Activated T-helper 1 cell treated with anti-CD3 and anti-CD28 coated beads, Interleukin-12 subunit alpha, Interleukin-12 subunit beta, Interleukin-2, Interleukin-4 antibody, amounts not matched to agents 30 ng/mL and 10 ng/mL and 1 ng/mL, durations not matched to agents 14 hours and 24 hours and 36 hours (primary cell): ENCODE results near the gene PITPNC1. TPM values are rescaled to one million over a fixed set of nuclear protein-coding genes. Genes with fewer than 3 reads are reported as not detected.
"Not testable (repeated sequence)": the region's sequence is repeated elsewhere in the genome, so short reads cannot be mapped to it uniquely, and the experiment has no call there.

Experiments
- DNase-seq: peaks from one replicate; pipeline ENCODE4 v3.0.0; 2021; ENCODE audit warnings: low spot score
- H3K27ac Mint-ChIP-seq: one replicate; pipeline ENCODE4 v1.8.0; 2021; ENCODE audit warnings: mild to moderate bottlenecking, mixed read lengths
- H3K27me3 Mint-ChIP-seq: one replicate; pipeline ENCODE4 v1.8.0; 2022; ENCODE audit warnings: mild to moderate bottlenecking, moderate library complexity, mixed read lengths; ENCODE audit not compliant: insufficient read depth
- H3K36me3 Mint-ChIP-seq: one replicate; pipeline ENCODE4 v1.8.0; 2021; ENCODE audit warnings: low read depth, mixed read lengths
- H3K4me1 Mint-ChIP-seq: one replicate; pipeline ENCODE4 v1.8.0; 2021; ENCODE audit warnings: low read depth, mixed read lengths
- H3K4me3 Mint-ChIP-seq: one replicate; pipeline ENCODE4 v1.8.0; 2021; ENCODE audit warnings: mild to moderate bottlenecking, moderate library complexity, mixed read lengths
- H3K9me3 Mint-ChIP-seq: one replicate; pipeline ENCODE4 v1.8.0; 2021; ENCODE audit warnings: mixed read lengths
- intact Hi-C: fragments of 100-400 bp; cut with micrococcal nuclease; formaldehyde crosslinking; loops from one replicate; pipeline ENCODE4 v1.15.1; 2024
- total RNA-seq: library from RNA; stranded (reverse); gene quantifications from 2 replicates; pipeline ENCODE4 v1.2.3, GENCODE V29; 2022

The PITPNC1 gene
- total RNA-seq, 1 donor from 2014 or later = 17.7 TPM

DNA sequence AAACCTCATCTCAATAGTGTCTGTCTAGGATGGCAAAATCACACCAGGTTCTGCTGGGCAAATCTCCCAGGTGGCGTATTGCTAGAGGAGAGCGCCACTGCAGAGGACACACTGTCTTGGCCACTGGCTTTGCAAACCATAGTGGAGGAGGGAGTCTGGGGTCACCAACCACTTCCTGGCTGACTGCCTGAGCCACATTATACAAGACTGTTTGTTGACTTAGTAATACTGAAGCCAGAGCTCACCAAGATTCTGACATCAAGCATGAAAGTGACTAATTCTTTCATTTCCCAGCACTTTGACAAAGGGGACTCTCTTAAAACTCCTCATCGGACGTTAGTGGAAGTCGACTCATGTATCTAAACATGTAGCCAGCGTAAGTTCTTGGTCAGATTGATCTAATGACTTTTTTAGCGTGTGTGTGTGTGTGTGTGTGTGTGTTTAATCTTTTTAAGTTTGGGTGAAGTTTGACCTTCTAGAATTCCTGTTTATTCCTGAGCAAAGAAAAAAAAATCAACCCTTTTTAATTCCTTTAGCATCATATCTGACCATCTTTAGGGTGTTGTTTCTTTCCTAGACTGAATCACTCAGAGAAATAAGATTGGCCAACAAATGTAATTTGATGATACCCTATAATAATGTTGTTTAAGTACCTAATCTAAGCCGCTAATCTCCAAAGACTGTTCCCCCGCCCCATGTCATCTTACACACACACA is 13.7 kb downstream of the PITPNC1 start:
- H3K27ac Mint-ChIP-seq = peak overlapping the region; percentile 89
- H3K36me3 Mint-ChIP-seq = peaks cover 2% of the 10 kb centered on the region
- H3K4me3 Mint-ChIP-seq = peak overlapping the region; percentile 65
- H3K4me1 Mint-ChIP-seq = peaks cover 55% of the 10 kb centered on the region
- H3K9me3 Mint-ChIP-seq = no peaks in the 10 kb centered on the region
- intact Hi-C loops = loop anchor here (1.0 kb wide), 7 partner anchors 8 to 62 kb away; partner anchors contain the start of gene PSMD12
- H3K27me3 Mint-ChIP-seq = no peaks in the 10 kb centered on the region
- DNase-seq = peak; percentile 70

GRCh38 chr17:67392111-67392510 is 15.0 kb downstream of the PITPNC1 start:
- peak overlapping the region; percentile 48 for H3K27ac Mint-ChIP-seq
- peaks cover 48% of the 10 kb centered on the region for H3K4me1 Mint-ChIP-seq
- peaks cover 2% of the 10 kb centered on the region for H3K36me3 Mint-ChIP-seq

DNA sequence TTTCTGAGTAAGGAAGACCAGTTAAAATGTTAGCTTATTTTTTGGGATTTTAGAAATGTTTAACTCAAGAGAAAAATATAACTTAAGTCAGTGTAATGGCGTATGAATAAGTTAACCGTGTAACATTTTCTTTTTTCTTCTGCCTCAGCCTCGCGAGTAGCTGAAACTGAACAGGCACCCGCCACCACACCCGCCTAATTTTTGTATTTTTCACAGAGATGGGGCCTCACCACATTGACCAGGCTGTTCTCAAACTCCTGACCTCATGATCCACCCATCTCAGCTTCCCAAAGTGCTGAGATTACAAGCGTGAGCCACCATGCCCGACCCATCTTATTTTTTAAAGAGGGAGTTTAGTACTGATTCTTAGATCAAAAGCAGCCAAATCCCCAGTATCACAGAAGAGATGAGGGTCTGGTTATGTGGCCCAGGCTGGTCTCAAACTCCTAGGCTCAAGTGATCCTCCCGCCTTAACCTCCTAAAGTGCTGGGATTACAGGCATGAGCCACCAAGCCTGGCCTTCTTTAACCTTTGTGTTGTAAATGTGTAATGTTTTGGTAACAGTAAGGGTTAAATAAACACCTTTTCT is 16.8 kb downstream of the PITPNC1 start:
- DNase-seq = no peak
- intact Hi-C loops = no loop called here
- Mint-ChIP-seq H3K36me3 (peaks cover 4% of the 10 kb centered on the region), H3K27ac (no peak overlapping the region), H3K27me3 (no peaks in the 10 kb centered on the region), H3K4me3 (no peak overlapping the region), H3K9me3 (no peaks in the 10 kb centered on the region), H3K4me1 (peaks cover 48% of the 10 kb centered on the region)

More at GRCh38 chr17:67392111-67392510, 15.0 kb downstream of the PITPNC1 start:
- no peak for DNase-seq
- Mint-ChIP-seq H3K27me3 (no peaks in the 10 kb centered on the region), H3K9me3 (no peaks in the 10 kb centered on the region), H3K4me3 (peak overlapping the region; percentile 49)
- intact Hi-C loops = no loop called here

DNA sequence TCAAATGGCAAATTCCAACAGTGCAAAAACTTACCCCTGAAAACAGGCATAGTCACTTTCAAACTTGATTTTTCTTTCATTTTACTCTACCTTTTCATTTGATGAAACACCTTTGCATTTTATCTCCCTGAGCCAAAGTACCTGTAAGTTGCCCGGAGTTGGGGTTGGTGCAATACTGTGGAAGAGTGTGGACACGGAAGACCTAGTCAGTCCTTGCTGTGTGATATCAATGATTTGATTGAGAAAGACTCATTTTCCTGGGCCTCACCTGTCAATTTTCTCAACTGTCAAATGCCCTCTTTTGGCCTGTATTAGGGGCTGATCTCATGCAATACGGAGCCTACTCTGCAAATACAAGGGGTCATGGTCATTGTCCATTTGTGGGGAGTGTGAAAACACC is 22.6 kb downstream of the PITPNC1 start:
- H3K4me3 Mint-ChIP-seq = peak overlapping the region; percentile 76
- no peak for DNase-seq
- peaks cover 49% of the 10 kb centered on the region for H3K4me1 Mint-ChIP-seq
- intact Hi-C loops = loop anchor here (1.0 kb wide), 1 partner anchor 9 kb away; no protein-coding TSS in a partner anchor
- H3K9me3 Mint-ChIP-seq = no peaks in the 10 kb centered on the region
- H3K36me3 Mint-ChIP-seq = peaks cover 15% of the 10 kb centered on the region
- peak overlapping the region; percentile 73 for H3K27ac Mint-ChIP-seq
- no peaks in the 10 kb centered on the region for H3K27me3 Mint-ChIP-seq

DNA sequence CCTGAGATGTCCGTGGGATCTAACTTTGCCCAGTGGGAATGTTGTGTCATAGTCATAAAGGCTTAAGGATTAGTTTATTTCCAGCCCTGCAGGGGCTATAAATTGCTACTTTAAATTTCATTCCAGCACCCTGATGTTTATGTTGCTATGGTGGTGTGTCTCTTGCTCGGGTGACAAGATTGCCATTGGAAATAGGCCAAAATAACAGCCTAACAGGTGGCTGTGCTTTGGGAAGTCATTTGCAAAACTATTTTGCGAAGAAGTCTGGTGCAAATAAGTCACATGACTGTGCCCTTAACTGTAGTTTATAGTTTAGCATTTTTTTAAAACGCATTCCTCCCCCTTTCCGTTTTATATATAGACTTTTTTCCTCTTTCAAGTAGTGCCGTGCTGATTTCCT is 23.1 kb downstream of the PITPNC1 start:
- intact Hi-C loops = no loop called here
- Mint-ChIP-seq H3K27ac (peak overlapping the region; percentile 75), H3K4me3 (peak overlapping the region; percentile 76), H3K9me3 (no peaks in the 10 kb centered on the region), H3K27me3 (no peaks in the 10 kb centered on the region), H3K4me1 (peaks cover 49% of the 10 kb centered on the region), H3K36me3 (peaks cover 15% of the 10 kb centered on the region)
- DNase-seq = no peak

DNA sequence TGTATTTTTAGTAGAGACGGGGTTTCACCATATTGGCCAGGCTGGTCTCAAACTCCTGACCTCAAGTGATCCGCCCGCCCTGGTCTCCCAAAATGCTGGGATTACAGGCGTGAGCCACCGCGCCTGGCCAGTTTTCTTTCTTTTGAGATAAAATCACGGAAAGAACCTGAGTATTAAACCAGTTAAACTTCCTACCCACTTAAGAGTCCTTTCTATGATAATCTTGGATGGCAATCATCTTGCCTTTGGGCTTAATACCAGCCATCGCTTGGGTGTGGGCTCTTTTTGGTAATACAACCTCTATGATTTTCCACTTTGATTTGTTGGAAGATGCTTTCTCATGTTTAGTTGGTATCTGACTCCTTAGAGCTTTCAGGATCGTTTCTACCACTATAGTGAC is 24.0 kb downstream of the PITPNC1 start:
- Mint-ChIP-seq H3K27me3 (no peaks in the 10 kb centered on the region), H3K36me3 (peaks cover 15% of the 10 kb centered on the region), H3K27ac (peak overlapping the region; percentile 9), H3K4me1 (peaks cover 49% of the 10 kb centered on the region), H3K9me3 (no peaks in the 10 kb centered on the region), H3K4me3 (no peak overlapping the region)
- intact Hi-C loops = no loop called here
- DNase-seq = no peak

- H3K27me3 Mint-ChIP-seq = no peaks in the 10 kb centered on the region
- DNase-seq = no peak
- H3K36me3 Mint-ChIP-seq = peaks cover 15% of the 10 kb centered on the region
- intact Hi-C loops = no loop called here
- peaks cover 49% of the 10 kb centered on the region for H3K4me1 Mint-ChIP-seq
- H3K9me3 Mint-ChIP-seq = no peaks in the 10 kb centered on the region
- peak overlapping the region; percentile 70 for H3K27ac Mint-ChIP-seq
- peak overlapping the region; percentile 39 for H3K4me3 Mint-ChIP-seq
Measured at GRCh38 chr17:67401598-67402504, 24.8 kb downstream of the PITPNC1 start.

- peak overlapping the region; percentile 13 for H3K27ac Mint-ChIP-seq
- no peaks in the 10 kb centered on the region for H3K27me3 Mint-ChIP-seq
- DNase-seq = no peak
- no peaks in the 10 kb centered on the region for H3K9me3 Mint-ChIP-seq
- H3K4me1 Mint-ChIP-seq = peaks cover 52% of the 10 kb centered on the region
- no peak overlapping the region for H3K4me3 Mint-ChIP-seq
- peaks cover 15% of the 10 kb centered on the region for H3K36me3 Mint-ChIP-seq
- intact Hi-C loops = no loop called here
Measured at GRCh38 chr17:67403065-67403464, 26.0 kb downstream of the PITPNC1 start.

DNA sequence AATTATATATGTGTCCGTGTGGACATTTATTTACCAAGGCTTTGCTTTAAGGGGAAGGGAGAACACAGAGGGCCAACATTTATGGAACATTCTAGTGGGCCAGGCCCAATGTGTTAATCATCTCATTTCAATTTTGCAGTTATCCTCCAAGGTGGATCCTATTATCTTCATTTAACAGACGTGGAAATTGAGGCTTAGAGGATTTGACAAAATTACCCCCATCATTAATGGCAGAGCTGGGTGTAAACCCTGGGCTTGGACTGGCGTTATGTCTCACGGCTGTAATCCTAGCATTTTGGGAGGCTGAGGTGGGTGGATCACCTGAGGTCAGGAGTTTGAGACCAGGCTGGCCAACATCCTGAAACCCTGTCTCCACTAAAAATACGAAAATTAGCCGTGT is 26.4 kb downstream of the PITPNC1 start:
- Mint-ChIP-seq H3K27me3 (no peaks in the 10 kb centered on the region), H3K9me3 (no peaks in the 10 kb centered on the region), H3K4me1 (peaks cover 50% of the 10 kb centered on the region), H3K27ac (no peak overlapping the region), H3K4me3 (no peak overlapping the region), H3K36me3 (peaks cover 15% of the 10 kb centered on the region)
- DNase-seq = no peak
- intact Hi-C loops = no loop called here

DNA sequence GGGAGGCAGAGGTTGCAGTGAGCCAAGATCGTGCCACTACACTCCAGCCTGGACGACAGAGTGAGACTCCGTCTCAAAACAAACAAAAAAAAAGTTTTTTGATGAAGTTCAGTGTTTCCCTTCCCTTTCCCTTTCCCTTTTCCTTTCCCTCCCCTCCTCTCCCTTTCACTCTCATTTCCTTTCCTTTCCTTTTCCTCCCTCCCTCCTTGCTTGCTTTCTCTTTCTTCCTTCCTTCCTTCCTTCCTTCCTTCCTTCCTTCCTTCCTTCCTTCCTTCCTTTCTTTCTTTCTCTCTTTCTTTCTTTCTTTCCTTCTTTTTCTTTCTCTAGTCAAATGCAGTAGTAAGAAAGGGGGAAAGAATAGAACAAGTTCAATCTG is 31.4 kb downstream of the PITPNC1 start:
- H3K4me1 Mint-ChIP-seq, H3K4me3 Mint-ChIP-seq, H3K27ac Mint-ChIP-seq, DNase-seq, intact Hi-C loops, H3K27me3 Mint-ChIP-seq, H3K36me3 Mint-ChIP-seq, H3K9me3 Mint-ChIP-seq: not testable (repeated sequence)

GRCh38 chr17:67411397-67411796 is 34.3 kb downstream of the PITPNC1 start:
- Mint-ChIP-seq H3K4me3 (no peak overlapping the region), H3K27ac (no peak overlapping the region), H3K36me3 (peaks cover 12% of the 10 kb centered on the region), H3K27me3 (no peaks in the 10 kb centered on the region), H3K9me3 (peaks cover 10% of the 10 kb centered on the region), H3K4me1 (peaks cover 10% of the 10 kb centered on the region)
- DNase-seq = no peak
- intact Hi-C loops = no loop called here

GRCh38 chr17:67412032-67412431 is 35.0 kb downstream of the PITPNC1 start:
- no peak overlapping the region for H3K4me3 Mint-ChIP-seq
- no peak for DNase-seq
- H3K4me1 Mint-ChIP-seq = peaks cover 8% of the 10 kb centered on the region
- intact Hi-C loops = no loop called here
- H3K27ac Mint-ChIP-seq = no peak overlapping the region
- H3K9me3 Mint-ChIP-seq = peaks cover 10% of the 10 kb centered on the region
- peaks cover 12% of the 10 kb centered on the region for H3K36me3 Mint-ChIP-seq
- no peaks in the 10 kb centered on the region for H3K27me3 Mint-ChIP-seq

GRCh38 chr17:67412941-67413340 is 35.9 kb downstream of the PITPNC1 start:
- Mint-ChIP-seq H3K9me3 (peaks cover 10% of the 10 kb centered on the region), H3K27ac (no peak overlapping the region), H3K4me1 (peaks cover 5% of the 10 kb centered on the region), H3K4me3 (no peak overlapping the region), H3K27me3 (no peaks in the 10 kb centered on the region), H3K36me3 (peaks cover 12% of the 10 kb centered on the region)
- intact Hi-C loops = no loop called here
- no peak for DNase-seq
